GM21447 (cell line): ENCODE data around the gene LOXHD1.

Experiments used
- ATAC-seq: cut with Tn5 transposase; IDR thresholded peaks from one replicate; pipeline ENCODE4 v1.9.1; 2021; ENCODE audit not compliant: unreplicated experiment

LOXHD1 gene

DNA sequence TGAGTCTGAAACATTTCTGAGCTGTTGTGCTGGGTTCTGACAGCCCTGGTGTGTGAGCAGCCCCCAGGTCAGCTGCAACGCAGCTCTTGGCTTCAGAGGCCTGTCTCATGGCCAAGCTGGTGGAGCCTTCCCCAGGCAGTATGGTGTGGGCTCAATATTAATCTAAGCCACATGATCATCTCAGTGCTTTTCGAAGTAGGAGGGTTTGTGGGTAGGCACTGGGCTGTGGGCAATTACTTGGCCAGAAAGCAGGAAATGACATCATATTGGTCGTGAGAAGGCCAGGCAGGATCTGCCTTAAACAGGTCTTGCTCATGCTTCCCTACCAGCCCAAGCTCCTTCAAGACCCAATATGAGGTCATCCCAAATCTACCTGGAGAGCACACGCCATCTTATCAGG lies 26.9 kb downstream of the LOXHD1 start:
- peak; percentile 57 for ATAC-seq

DNA sequence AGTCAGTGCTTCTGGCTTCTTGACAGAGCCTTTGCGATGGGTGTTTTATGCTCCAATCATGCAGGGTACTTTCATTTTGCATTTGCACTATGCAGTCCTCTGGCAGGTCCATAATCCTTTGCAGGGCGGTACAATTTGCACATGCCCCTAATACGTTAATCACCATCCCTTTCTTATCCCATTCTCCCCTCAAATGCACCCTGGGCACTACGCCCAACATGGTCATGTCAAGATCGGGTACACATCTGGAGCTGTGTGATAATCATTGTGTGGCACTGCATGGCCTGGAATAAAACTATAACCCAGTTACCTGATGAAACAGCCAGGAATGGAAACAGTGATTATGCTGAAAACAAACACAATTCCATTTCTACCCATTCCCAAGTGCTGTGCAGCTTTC lies 27.7 kb downstream of the LOXHD1 start:
- no peak for ATAC-seq

GRCh38 chr18:46628206-46628605 lies 28.8 kb downstream of the LOXHD1 start:
- ATAC-seq: no peak

GRCh38 chr18:46627136-46627535 lies 29.9 kb downstream of the LOXHD1 start:
- ATAC-seq: no peak

- no peak for ATAC-seq
Observed at GRCh38 chr18:46625069-46625468, 32.0 kb downstream of the LOXHD1 start.

- no peak for ATAC-seq
Observed at GRCh38 chr18:46624127-46624526, 32.9 kb downstream of the LOXHD1 start.

GRCh38 chr18:46623541-46623940 lies 33.5 kb downstream of the LOXHD1 start:
- ATAC-seq: no peak

DNA sequence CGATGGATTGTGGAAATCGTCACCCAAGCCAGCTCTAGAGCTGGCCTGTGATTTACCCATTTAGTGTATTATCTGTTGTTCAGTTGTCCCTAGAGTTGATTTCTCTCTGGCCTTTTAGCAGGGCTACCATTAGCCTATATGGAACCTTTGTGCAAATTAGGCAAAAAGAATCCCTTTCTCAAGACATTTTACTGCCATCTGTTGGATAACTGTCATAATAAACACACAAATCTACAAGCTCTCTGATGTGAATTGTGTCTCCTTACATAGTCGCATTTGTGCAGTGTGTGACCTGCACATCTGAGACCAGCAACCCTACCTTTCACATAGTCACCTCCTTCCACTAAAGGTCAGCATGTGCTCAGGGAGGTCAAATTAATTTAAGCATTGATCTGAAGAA lies 34.0 kb downstream of the LOXHD1 start:
- no peak for ATAC-seq

- no peak for ATAC-seq
Observed at GRCh38 chr18:46622451-46622850, 34.6 kb downstream of the LOXHD1 start.

- ATAC-seq: no peak
Observed at GRCh38 chr18:46621871-46622270, 35.1 kb downstream of the LOXHD1 start.

DNA sequence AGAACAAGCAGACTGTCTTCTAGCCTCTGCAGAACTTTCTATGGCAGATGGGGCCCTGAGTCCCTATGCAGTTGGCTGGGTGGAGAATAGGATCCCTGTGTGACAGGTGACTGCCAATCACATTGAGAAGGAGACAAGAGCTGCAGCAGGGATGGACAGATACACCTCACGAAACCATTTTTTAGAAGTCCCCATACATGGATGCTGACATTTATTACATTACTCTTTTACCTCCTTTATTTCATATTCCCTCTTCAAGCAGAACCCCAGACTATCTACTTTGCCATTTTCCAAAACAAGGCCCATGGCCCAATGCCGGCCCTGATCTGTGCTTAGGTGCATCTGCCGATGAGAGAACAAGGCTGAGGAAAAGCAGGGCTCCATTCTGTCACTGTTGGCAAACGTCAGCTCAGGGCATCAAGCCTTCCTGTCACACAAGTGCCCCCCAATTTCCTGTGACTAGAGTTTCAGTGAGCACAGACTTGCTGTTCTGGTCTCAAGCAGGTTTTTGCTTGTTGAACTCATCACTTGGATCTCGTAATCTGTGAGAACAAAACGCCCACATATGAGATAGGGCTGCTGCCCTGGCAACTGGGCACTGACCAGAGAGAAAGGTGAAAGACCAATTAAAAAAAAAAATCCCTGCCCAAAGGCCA lies 35.8 kb downstream of the LOXHD1 start:
- no peak for ATAC-seq

- ATAC-seq: no peak
Observed at GRCh38 chr18:46619559-46619958, 37.5 kb downstream of the LOXHD1 start.

DNA sequence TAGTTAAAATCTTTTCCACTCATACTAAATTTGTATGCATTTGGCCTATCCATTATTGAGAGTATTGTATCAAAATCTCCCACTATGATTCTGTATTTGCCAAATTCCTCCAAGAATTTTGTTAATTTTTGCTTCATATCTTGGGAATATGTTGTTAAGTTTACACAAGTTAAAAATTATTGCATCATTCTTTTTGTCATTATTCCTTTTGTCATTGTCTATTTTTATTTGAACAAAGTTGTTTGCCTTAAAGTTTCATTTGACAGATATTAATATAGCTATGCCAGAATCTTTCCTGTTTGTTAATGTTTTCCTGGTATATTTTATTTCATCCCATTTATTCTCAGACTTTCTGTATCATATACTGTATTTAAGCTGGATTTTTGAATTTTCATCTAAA lies 41.3 kb downstream of the LOXHD1 start:
- ATAC-seq: no peak

DNA sequence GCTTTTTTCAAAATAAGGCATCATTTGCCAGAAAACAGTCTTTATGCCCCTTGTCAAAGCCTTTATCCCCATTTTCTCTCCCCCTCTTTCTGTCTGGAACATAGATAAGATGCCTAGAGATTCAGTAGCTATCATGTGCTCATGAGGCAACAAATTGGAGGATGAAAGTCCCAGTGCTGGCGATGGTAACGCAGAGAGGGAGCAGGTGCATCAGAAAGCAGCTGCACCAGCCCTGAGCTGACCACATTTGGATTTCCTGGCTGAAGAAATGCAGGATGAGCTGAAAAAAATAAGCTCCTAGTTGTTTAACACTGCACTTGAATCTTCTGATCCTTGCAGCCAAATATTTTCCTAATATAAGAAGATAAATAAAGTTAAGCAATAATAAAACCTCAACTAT lies 48.0 kb downstream of the LOXHD1 start:
- ATAC-seq: no peak

DNA sequence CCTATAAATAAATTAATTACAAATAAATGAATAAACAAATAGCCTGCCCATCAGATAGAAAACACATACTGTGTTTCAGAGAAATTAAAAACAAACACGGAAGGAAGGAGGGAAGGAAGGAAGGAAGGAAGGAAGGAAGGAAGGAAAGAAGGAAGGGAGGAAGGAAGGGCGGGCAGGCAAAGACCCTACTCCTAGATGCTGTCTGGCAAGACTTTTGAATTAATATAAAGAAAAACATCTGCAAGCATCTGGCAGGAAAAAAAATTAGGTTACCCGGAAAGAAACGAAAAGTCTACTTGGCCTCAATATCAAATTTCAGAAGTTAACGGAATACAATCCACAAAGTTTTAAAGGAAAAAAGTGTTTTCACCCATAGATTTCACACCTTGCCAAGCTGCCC lies 49.1 kb downstream of the LOXHD1 start:
- ATAC-seq: no peak

GRCh38 chr18:46601141-46601805 lies 55.7 kb downstream of the LOXHD1 start:
- no peak for ATAC-seq

GRCh38 chr18:46596119-46596518 lies 60.9 kb downstream of the LOXHD1 start:
- no peak for ATAC-seq

DNA sequence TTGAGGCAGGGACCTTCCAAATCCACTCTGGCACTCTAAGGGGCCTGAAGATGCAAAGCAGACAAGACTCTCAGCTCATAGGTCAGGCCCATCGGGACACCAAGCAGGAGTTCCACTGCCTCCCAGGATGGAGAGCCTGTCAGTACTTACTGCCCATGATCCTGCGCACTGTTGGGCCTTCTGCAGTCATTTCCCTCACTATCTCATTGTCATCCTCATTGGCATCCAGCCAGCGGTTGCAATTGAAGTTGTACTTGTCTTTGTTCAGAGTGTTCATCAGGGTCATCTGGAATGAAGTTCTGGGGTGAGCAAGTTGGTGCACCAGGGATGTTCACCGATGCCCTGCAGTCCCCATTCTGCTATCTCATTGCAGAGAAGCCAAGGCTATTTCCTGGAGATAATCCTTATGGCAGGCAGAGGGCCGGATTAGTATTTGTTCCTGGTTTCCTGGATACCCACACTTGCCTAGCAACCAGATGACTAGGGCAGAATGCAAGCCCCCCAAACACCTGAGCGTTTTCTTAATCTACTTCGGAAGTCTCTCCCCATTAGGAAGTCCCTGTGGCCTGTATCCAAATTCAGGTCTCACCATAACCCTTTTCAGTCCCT lies 65.1 kb downstream of the LOXHD1 start:
- ATAC-seq: no peak

GRCh38 chr18:46590103-46590502 lies 66.9 kb downstream of the LOXHD1 start:
- no peak for ATAC-seq

GRCh38 chr18:46588971-46589660 lies 67.9 kb downstream of the LOXHD1 start:
- no peak for ATAC-seq

GRCh38 chr18:46587600-46587999 lies 69.4 kb downstream of the LOXHD1 start:
- ATAC-seq: no peak

DNA sequence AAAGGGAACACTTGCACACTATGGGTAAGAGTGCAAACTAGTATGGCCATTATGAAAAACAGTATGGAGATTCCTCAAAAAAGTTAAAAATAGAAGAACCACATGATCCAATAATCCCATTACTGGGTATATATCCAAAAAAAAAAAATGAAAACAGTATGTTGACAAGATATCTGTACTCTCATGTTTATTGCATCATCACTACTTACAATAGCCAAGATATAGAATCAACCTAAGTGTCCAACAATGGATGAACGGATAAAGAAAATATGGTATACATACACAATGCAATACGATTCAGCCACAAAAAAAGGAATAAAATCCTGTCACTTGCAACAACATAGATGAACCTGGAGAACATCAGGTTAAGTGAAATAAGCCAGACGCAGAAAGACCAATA lies 73.3 kb downstream of the LOXHD1 start:
- ATAC-seq: no peak
